Thyroid gland (tissue), 4 donors: Measurements from ENCODE around the gene H6PD.

Experiments
- CTCF ChIP-seq, 6 experiments: fragments of 200-600 bp in 3 of 6; fragments of 450-650 bp in 3 of 6; sonication (generic) in 3 of 6; IDR thresholded peaks; one replicate each; pipeline ENCODE4 v1.5.1; 2016 to 2019; ENCODE audit warnings: antibody characterized with exemption in 6 of 6, mild to moderate bottlenecking in 2 of 6, inconsistent platforms in 1 of 6, moderate library complexity in 1 of 6
- POLR2A ChIP-seq, 2 donors: fragments of 450-650 bp; IDR thresholded peaks; one replicate each; pipeline ENCODE4 v1.6.1; 2017; ENCODE audit warnings: antibody characterized with exemption in 2 of 2, mild to moderate bottlenecking in 2 of 2, moderate library complexity in 1 of 2

GRCh38 chr1:9305216-9305615 lies 70.6 kb downstream of the H6PD start:
- TF ChIP-seq CTCF (IDR thresholded peaks at IDR 0.05), result no peak
- no peak for TF ChIP-seq POLR2A (IDR thresholded peaks at IDR 0.05)
